ENCODE results near the gene AKR1D1. TPM values are rescaled to one million over a fixed set of nuclear protein-coding genes. Genes with fewer than 3 reads are reported as not detected.
A peak's percentile ranks its signal among the peaks of the same experiment; 100 is the strongest.

AKR1D1 gene
- total RNA-seq, 1 experiment from 2014 or later = not detected

DNA sequence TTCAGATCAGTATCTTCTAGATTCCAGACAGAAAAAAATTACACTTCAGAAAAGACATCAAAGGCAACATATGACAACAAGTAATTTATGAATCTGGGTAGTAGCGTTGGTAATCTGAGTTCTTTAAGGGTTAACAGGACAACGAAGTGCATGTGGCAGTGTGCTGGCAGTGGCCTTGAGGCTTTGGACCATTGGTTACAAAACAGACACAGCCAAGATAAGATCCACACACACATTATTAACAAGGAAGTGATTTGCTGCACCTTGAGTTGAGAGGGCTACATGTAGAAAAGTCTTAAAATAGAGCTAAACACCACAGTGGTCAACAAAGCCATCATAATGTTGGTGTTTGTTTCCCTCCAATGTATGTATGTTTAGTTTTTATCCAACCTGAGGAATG, 40.6 kb downstream of the AKR1D1 start:
- no peak for DNase-seq
- H3K4me2 ChIP-seq (ENCODE audit: low read depth, low read length, poor library complexity, severe bottlenecking) = no peak overlapping the region
- no peaks in the 10 kb centered on the region for H3K4me1 ChIP-seq (ENCODE audit: low read length)
- H3K4me3 ChIP-seq (ENCODE audit: low read length) = no peak overlapping the region
- no peaks in the 10 kb centered on the region for H3K9me2 ChIP-seq (replicated peaks; ENCODE audit: insufficient read depth, low read length)
- H3K79me2 ChIP-seq (ENCODE audit: low read length) = no peaks in the 10 kb centered on the region
- H3K9ac ChIP-seq (ENCODE audit: low read length) = no peak overlapping the region
- no peaks in the 10 kb centered on the region for H3K27me3 ChIP-seq (ENCODE audit: low read length)
- H3K9me3 ChIP-seq (ENCODE audit: low read length) = no peaks in the 10 kb centered on the region
- no peak overlapping the region for H2AFZ ChIP-seq (ENCODE audit: low read length)
- H3K27ac ChIP-seq (ENCODE audit: low read length) = no peak overlapping the region
- no peaks in the 10 kb centered on the region for H4K20me1 ChIP-seq (ENCODE audit: insufficient read depth, low read depth, low read length)
- no peaks in the 10 kb centered on the region for H3K36me3 ChIP-seq (ENCODE audit: insufficient read depth, low read length)

DNA sequence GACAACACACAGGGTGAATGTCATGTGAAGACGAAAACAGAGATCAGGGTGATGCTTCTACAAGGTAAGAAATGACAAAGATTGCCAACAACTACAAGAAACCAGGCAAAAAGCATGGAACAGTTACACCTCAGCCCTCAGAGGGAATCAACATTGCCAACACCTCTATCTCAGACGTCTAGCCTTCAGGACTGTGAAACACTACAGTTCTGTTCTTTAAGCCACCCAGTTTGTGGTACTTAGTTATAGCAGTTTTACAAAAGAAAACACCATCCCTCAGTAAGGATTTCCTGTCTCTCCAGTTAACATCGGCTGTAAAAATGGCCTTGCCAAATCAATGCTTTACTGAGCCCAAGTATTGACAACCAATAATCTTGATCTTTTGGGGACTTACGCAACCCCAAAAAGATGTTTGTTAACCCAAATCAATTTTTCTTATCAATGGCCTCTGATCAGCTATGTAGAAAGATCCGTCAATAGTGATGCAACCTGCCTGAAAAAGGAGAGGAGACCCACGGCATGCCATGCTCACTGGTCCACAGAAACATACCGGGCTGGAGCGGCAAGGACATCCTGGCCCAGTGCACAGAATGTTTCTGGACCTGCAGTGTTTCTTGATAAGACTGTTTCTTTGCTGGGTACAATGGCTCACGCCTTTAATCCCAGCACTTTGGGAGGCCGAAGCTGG, 44.0 kb downstream of the AKR1D1 start:
- H3K27me3 ChIP-seq (ENCODE audit: low read length) = no peaks in the 10 kb centered on the region
- no peak for DNase-seq
- no peak overlapping the region for H3K4me2 ChIP-seq (ENCODE audit: low read depth, low read length, poor library complexity, severe bottlenecking)
- no peaks in the 10 kb centered on the region for H3K9me2 ChIP-seq (replicated peaks; ENCODE audit: insufficient read depth, low read length)
- H3K9me3 ChIP-seq (ENCODE audit: low read length) = no peaks in the 10 kb centered on the region
- no peak overlapping the region for H3K4me3 ChIP-seq (ENCODE audit: low read length)
- H2AFZ ChIP-seq (ENCODE audit: low read length) = no peak overlapping the region
- H3K27ac ChIP-seq (ENCODE audit: low read length) = no peak overlapping the region
- no peaks in the 10 kb centered on the region for H3K36me3 ChIP-seq (ENCODE audit: insufficient read depth, low read length)
- no peaks in the 10 kb centered on the region for H4K20me1 ChIP-seq (ENCODE audit: insufficient read depth, low read depth, low read length)
- H3K79me2 ChIP-seq (ENCODE audit: low read length) = no peaks in the 10 kb centered on the region
- peaks cover 2% of the 10 kb centered on the region; the same call in 1 of the 2 replicates for H3K4me1 ChIP-seq (ENCODE audit: low read length)
- H3K9ac ChIP-seq (ENCODE audit: low read length) = no peak overlapping the region

GRCh38 chr7:138122162-138122561, 45.9 kb downstream of the AKR1D1 start:
- Histone ChIP-seq H3K27ac (ENCODE audit: low read length) (no peak overlapping the region), H3K9me2 (replicated peaks; ENCODE audit: insufficient read depth, low read length) (no peaks in the 10 kb centered on the region), H3K4me1 (ENCODE audit: low read length) (peaks cover 9% of the 10 kb centered on the region), H2AFZ (ENCODE audit: low read length) (no peak overlapping the region), H3K9ac (ENCODE audit: low read length) (no peak overlapping the region), H3K9me3 (ENCODE audit: low read length) (no peaks in the 10 kb centered on the region), H3K4me2 (ENCODE audit: low read depth, low read length, poor library complexity, severe bottlenecking) (no peak overlapping the region), H3K27me3 (ENCODE audit: low read length) (no peaks in the 10 kb centered on the region), H3K4me3 (ENCODE audit: low read length) (no peak overlapping the region), H4K20me1 (ENCODE audit: insufficient read depth, low read depth, low read length) (no peaks in the 10 kb centered on the region), H3K36me3 (ENCODE audit: insufficient read depth, low read length) (no peaks in the 10 kb centered on the region), H3K79me2 (ENCODE audit: low read length) (no peaks in the 10 kb centered on the region)
- no peak for DNase-seq

DNA sequence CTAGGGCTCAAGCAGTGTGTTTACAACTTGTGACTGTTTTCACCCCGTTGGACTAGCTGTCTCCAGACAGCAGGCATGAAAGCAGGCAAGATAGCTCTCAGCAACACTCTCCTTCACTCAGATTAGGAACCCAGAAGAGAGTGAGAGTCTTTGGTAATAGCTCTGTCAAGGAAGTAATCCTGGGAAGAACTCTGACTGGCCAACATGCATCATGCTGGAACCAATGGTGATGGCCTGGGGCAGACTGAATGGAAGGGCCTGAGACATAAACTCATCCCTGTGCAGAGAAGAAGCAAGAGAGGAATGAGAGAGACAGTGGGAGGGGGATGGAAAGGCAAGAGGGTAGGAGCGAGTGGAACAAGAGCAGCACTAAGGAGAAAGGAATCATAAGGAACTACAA, 48.9 kb downstream of the AKR1D1 start:
- H3K79me2 ChIP-seq (ENCODE audit: low read length) = no peaks in the 10 kb centered on the region
- no peaks in the 10 kb centered on the region for H4K20me1 ChIP-seq (ENCODE audit: insufficient read depth, low read depth, low read length)
- no peak for DNase-seq
- H3K27ac ChIP-seq (ENCODE audit: low read length) = no peak overlapping the region
- H3K4me2 ChIP-seq (ENCODE audit: low read depth, low read length, poor library complexity, severe bottlenecking) = no peak overlapping the region
- H3K9me3 ChIP-seq (ENCODE audit: low read length) = no peaks in the 10 kb centered on the region
- no peak overlapping the region for H3K9ac ChIP-seq (ENCODE audit: low read length)
- no peaks in the 10 kb centered on the region for H3K27me3 ChIP-seq (ENCODE audit: low read length)
- H2AFZ ChIP-seq (ENCODE audit: low read length) = no peak overlapping the region
- H3K36me3 ChIP-seq (ENCODE audit: insufficient read depth, low read length) = no peaks in the 10 kb centered on the region
- no peaks in the 10 kb centered on the region for H3K9me2 ChIP-seq (replicated peaks; ENCODE audit: insufficient read depth, low read length)
- H3K4me1 ChIP-seq (ENCODE audit: low read length) = peaks cover 9% of the 10 kb centered on the region
- no peak overlapping the region for H3K4me3 ChIP-seq (ENCODE audit: low read length)

GRCh38 chr7:138125598-138126111, 49.4 kb downstream of the AKR1D1 start:
- peak; percentile 66 for DNase-seq

GRCh38 chr7:138126928-138127327, 50.7 kb downstream of the AKR1D1 start:
- no peaks in the 10 kb centered on the region for H3K27me3 ChIP-seq (ENCODE audit: low read length)
- H3K4me3 ChIP-seq (ENCODE audit: low read length) = no peak overlapping the region
- no peaks in the 10 kb centered on the region for H4K20me1 ChIP-seq (ENCODE audit: insufficient read depth, low read depth, low read length)
- no peak overlapping the region for H3K27ac ChIP-seq (ENCODE audit: low read length)
- peaks cover 9% of the 10 kb centered on the region for H3K4me1 ChIP-seq (ENCODE audit: low read length)
- no peak overlapping the region for H3K9ac ChIP-seq (ENCODE audit: low read length)
- no peaks in the 10 kb centered on the region for H3K9me2 ChIP-seq (replicated peaks; ENCODE audit: insufficient read depth, low read length)
- H3K36me3 ChIP-seq (ENCODE audit: insufficient read depth, low read length) = no peaks in the 10 kb centered on the region
- no peak overlapping the region for H3K4me2 ChIP-seq (ENCODE audit: low read depth, low read length, poor library complexity, severe bottlenecking)
- no peak for DNase-seq
- no peak overlapping the region for H2AFZ ChIP-seq (ENCODE audit: low read length)
- no peaks in the 10 kb centered on the region for H3K79me2 ChIP-seq (ENCODE audit: low read length)
- H3K9me3 ChIP-seq (ENCODE audit: low read length) = no peaks in the 10 kb centered on the region

More at GRCh38 chr7:138125598-138126111, 49.4 kb downstream of the AKR1D1 start:
- H3K4me1 ChIP-seq (ENCODE audit: low read length) = peaks cover 9% of the 10 kb centered on the region
- H3K27ac ChIP-seq (ENCODE audit: low read length) = no peak overlapping the region
- no peak overlapping the region for H3K4me2 ChIP-seq (ENCODE audit: low read depth, low read length, poor library complexity, severe bottlenecking)
- H3K9me2 ChIP-seq (replicated peaks; ENCODE audit: insufficient read depth, low read length) = no peaks in the 10 kb centered on the region
- no peak overlapping the region for H2AFZ ChIP-seq (ENCODE audit: low read length)
- H3K79me2 ChIP-seq (ENCODE audit: low read length) = no peaks in the 10 kb centered on the region
- H4K20me1 ChIP-seq (ENCODE audit: insufficient read depth, low read depth, low read length) = no peaks in the 10 kb centered on the region
- H3K9ac ChIP-seq (ENCODE audit: low read length) = no peak overlapping the region
- H3K27me3 ChIP-seq (ENCODE audit: low read length) = no peaks in the 10 kb centered on the region
- H3K36me3 ChIP-seq (ENCODE audit: insufficient read depth, low read length) = no peaks in the 10 kb centered on the region
- H3K4me3 ChIP-seq (ENCODE audit: low read length) = no peak overlapping the region
- H3K9me3 ChIP-seq (ENCODE audit: low read length) = no peaks in the 10 kb centered on the region

- H4K20me1 ChIP-seq (ENCODE audit: insufficient read depth, low read depth, low read length) = no peaks in the 10 kb centered on the region
Observed at GRCh38 chr7:138127996-138128395, 51.7 kb downstream of the AKR1D1 start.

DNA sequence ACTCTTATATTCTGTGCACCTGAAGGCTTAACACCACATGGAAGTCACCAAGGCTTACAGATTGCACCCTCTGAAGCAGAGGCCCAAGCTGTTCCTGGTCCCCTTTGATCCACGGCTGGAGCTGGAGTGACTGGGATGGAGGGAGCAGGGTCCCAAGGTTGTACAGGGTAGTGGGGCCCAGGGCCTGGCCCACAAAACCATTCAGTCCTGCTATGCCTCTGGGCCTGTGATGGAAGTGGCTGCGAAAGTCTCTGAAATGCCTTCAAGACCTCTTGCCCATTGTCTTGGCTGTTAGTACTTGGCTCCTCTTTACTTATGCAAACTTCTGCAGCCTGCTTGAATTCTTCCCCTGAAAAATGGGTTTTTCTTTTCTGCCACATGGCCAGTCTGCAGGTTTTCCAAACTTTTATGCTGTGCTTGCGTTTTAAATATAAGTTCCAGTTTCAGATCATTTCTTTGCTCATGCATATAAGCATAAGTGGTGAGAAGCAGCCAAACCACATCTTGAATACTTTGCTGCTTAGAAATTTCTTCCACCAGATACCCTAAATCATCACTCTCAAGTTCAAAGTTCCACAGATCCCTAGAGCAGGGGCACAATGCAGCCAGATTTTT, 53.4 kb downstream of the AKR1D1 start:
- DNase-seq = no peak
- no peak overlapping the region for H3K27ac ChIP-seq (ENCODE audit: low read length)
- H3K9me3 ChIP-seq (ENCODE audit: low read length) = no peaks in the 10 kb centered on the region
- H3K9ac ChIP-seq (ENCODE audit: low read length) = no peak overlapping the region
- H3K27me3 ChIP-seq (ENCODE audit: low read length) = no peaks in the 10 kb centered on the region
- H3K9me2 ChIP-seq (replicated peaks; ENCODE audit: insufficient read depth, low read length) = no peaks in the 10 kb centered on the region
- no peak overlapping the region for H2AFZ ChIP-seq (ENCODE audit: low read length)
- no peaks in the 10 kb centered on the region for H3K36me3 ChIP-seq (ENCODE audit: insufficient read depth, low read length)
- no peaks in the 10 kb centered on the region for H3K79me2 ChIP-seq (ENCODE audit: low read length)
- no peak overlapping the region for H3K4me3 ChIP-seq (ENCODE audit: low read length)
- no peak overlapping the region for H3K4me2 ChIP-seq (ENCODE audit: low read depth, low read length, poor library complexity, severe bottlenecking)
- H4K20me1 ChIP-seq (ENCODE audit: insufficient read depth, low read depth, low read length) = no peaks in the 10 kb centered on the region
- peaks cover 9% of the 10 kb centered on the region for H3K4me1 ChIP-seq (ENCODE audit: low read length)

More at GRCh38 chr7:138127996-138128395, 51.7 kb downstream of the AKR1D1 start:
- Histone ChIP-seq H2AFZ (ENCODE audit: low read length) (no peak overlapping the region), H3K27ac (ENCODE audit: low read length) (no peak overlapping the region), H3K4me3 (ENCODE audit: low read length) (no peak overlapping the region), H3K9ac (ENCODE audit: low read length) (no peak overlapping the region), H3K4me1 (ENCODE audit: low read length) (peaks cover 9% of the 10 kb centered on the region), H3K27me3 (ENCODE audit: low read length) (no peaks in the 10 kb centered on the region), H3K79me2 (ENCODE audit: low read length) (no peaks in the 10 kb centered on the region), H3K9me3 (ENCODE audit: low read length) (no peaks in the 10 kb centered on the region), H3K36me3 (ENCODE audit: insufficient read depth, low read length) (no peaks in the 10 kb centered on the region), H3K4me2 (ENCODE audit: low read depth, low read length, poor library complexity, severe bottlenecking) (no peak overlapping the region), H3K9me2 (replicated peaks; ENCODE audit: insufficient read depth, low read length) (no peaks in the 10 kb centered on the region)
- no peak for DNase-seq
